ENCODE data around the gene SLC12A4. TPM values are rescaled to one million over a fixed set of nuclear protein-coding genes. Genes with fewer than 3 reads are reported as not detected.
"Not testable (repeated sequence)": the region's sequence is repeated elsewhere in the genome, so short reads cannot be mapped to it uniquely, and the experiment has no call there.

The SLC12A4 gene
- total RNA-seq, 2 donors from 2014 or later: 32.6 to 89.1 TPM

GRCh38 chr16:67977005-67977404 lies 8.6 kb upstream of the SLC12A4 start:
- TF ChIP-seq POLR2A (IDR thresholded peaks at IDR 0.05) (no peak), POLR2AphosphoS5 (IDR thresholded peaks at IDR 0.05) (no peak)
- Histone ChIP-seq H3K4me3 (no peak overlapping the region), H3K27me3 (replicated peaks; ENCODE audit: insufficient read depth) (no peaks in the 10 kb centered on the region), H3K27ac (no peak overlapping the region), H3K9me3 (no peaks in the 10 kb centered on the region), H3K36me3 (no peaks in the 10 kb centered on the region), H3K4me1 (replicated peaks) (no peaks in the 10 kb centered on the region)
- intact Hi-C loops (cut with DNase I): no loop called here
- 62% methylated on average over 5 of the region's 5 CpGs for WGBS
- DNase-seq (ENCODE audit: low spot score): no peak

- 97% methylated on average over 2 of the region's 2 CpGs for WGBS
- intact Hi-C loops (cut with DNase I): no loop called here
- TF ChIP-seq POLR2AphosphoS5 (IDR thresholded peaks at IDR 0.05): no peak
- no peak for TF ChIP-seq POLR2A (IDR thresholded peaks at IDR 0.05)
- no peak for TF ChIP-seq CTCF (IDR thresholded peaks at IDR 0.05)
These were observed 7.8 kb upstream of the SLC12A4 start for GRCh38 chr16:67976205-67976604.

GRCh38 chr16:67975321-67976105 lies 7.1 kb upstream of the SLC12A4 start:
- intact Hi-C loops (cut with DNase I): no loop called here
- Histone ChIP-seq H3K36me3 (no peaks in the 10 kb centered on the region), H3K9me3 (no peaks in the 10 kb centered on the region), H3K4me1 (replicated peaks) (no peaks in the 10 kb centered on the region), H3K27ac (no peak overlapping the region), H3K27me3 (replicated peaks; ENCODE audit: insufficient read depth) (no peaks in the 10 kb centered on the region), H3K4me3 (no peak overlapping the region)
- DNase-seq (ENCODE audit: low spot score): no peak
- TF ChIP-seq POLR2AphosphoS5 (IDR thresholded peaks at IDR 0.05): no peak
- no peak for TF ChIP-seq CTCF (IDR thresholded peaks at IDR 0.05)
- 65% methylated on average over 14 of the region's 14 CpGs for WGBS

More at GRCh38 chr16:67976205-67976604, 7.8 kb upstream of the SLC12A4 start:
- no peak for DNase-seq (ENCODE audit: low spot score)
- Histone ChIP-seq H3K36me3 (no peaks in the 10 kb centered on the region), H3K4me3 (no peak overlapping the region), H3K27me3 (replicated peaks; ENCODE audit: insufficient read depth) (no peaks in the 10 kb centered on the region), H3K27ac (no peak overlapping the region), H3K9me3 (no peaks in the 10 kb centered on the region), H3K4me1 (replicated peaks) (no peaks in the 10 kb centered on the region)

GRCh38 chr16:67972285-67972684 lies 3.8 kb upstream of the SLC12A4 start:
- DNase-seq (ENCODE audit: low spot score); intact Hi-C loops (cut with DNase I); H3K36me3 ChIP-seq; H3K27ac ChIP-seq; H3K9me3 ChIP-seq; H3K4me1 ChIP-seq (replicated peaks); H3K27me3 ChIP-seq (replicated peaks; ENCODE audit: insufficient read depth); H3K4me3 ChIP-seq: not testable (repeated sequence)
- WGBS: 89% methylated on average over 7 of the region's 7 CpGs

GRCh38 chr16:67971111-67971510 lies 2.7 kb upstream of the SLC12A4 start:
- Histone ChIP-seq H3K4me1 (replicated peaks) (peaks cover 8% of the 10 kb centered on the region), H3K27me3 (replicated peaks; ENCODE audit: insufficient read depth) (no peaks in the 10 kb centered on the region), H3K4me3 (no peak overlapping the region), H3K27ac (no peak overlapping the region), H3K9me3 (no peaks in the 10 kb centered on the region), H3K36me3 (no peaks in the 10 kb centered on the region)
- intact Hi-C loops (cut with DNase I): no loop called here
- TF ChIP-seq POLR2AphosphoS5 (IDR thresholded peaks at IDR 0.05) (no peak), POLR2A (IDR thresholded peaks at IDR 0.05) (no peak), CTCF (IDR thresholded peaks at IDR 0.05) (no peak)
- DNase-seq (ENCODE audit: low spot score): no peak
- WGBS: 94% methylated on average over 9 of the region's 9 CpGs
